Naive B cell (primary cell): ENCODE measurements around the gene TBX18. TPM values are rescaled to one million over a fixed set of nuclear protein-coding genes. Genes with fewer than 3 reads are reported as not detected.

Source experiments
- ATAC-seq, 2 donors: fragments of 150-1000 bp; cut with Tn5 transposase; 2 replicates each; pipeline ENCODE4 v1.10.0; 2021; ENCODE audit warnings: low read depth in 2 of 2, mild to moderate bottlenecking in 2 of 2, moderate library complexity in 2 of 2
- DNase-seq: peaks from one replicate; pipeline ENCODE4 v3.0.0; 2022
- H3K27ac Mint-ChIP-seq, 6 donors: one replicate each; pipeline ENCODE4 v1.8.0; 2020 to 2022; ENCODE audit warnings: mild to moderate bottlenecking in 6 of 6, mixed read lengths in 6 of 6, moderate library complexity in 5 of 6, inconsistent platforms in 2 of 6
- H3K27me3 Mint-ChIP-seq, 3 donors: one replicate each; pipeline ENCODE4 v1.8.0; 2021 to 2022; ENCODE audit warnings: mixed read lengths in 3 of 3, mild to moderate bottlenecking in 1 of 3
- H3K36me3 Mint-ChIP-seq, 2 donors: one replicate each; pipeline ENCODE4 v1.8.0; 2020 to 2022; ENCODE audit warnings: mixed read lengths in 2 of 2, inconsistent platforms in 1 of 2, mild to moderate bottlenecking in 1 of 2
- H3K4me1 Mint-ChIP-seq, 3 donors: one replicate each; pipeline ENCODE4 v1.8.0; 2020 to 2022; ENCODE audit warnings: mixed read lengths in 3 of 3, inconsistent platforms in 1 of 3, mild to moderate bottlenecking in 1 of 3, moderate library complexity in 1 of 3
- H3K4me3 Mint-ChIP-seq, 8 donors: one replicate each; pipeline ENCODE4 v1.8.0; 2020 to 2022; ENCODE audit warnings: mild to moderate bottlenecking in 8 of 8, mixed read lengths in 8 of 8, moderate library complexity in 8 of 8, inconsistent platforms in 2 of 8
- H3K9me3 Mint-ChIP-seq, 7 donors: one replicate each; pipeline ENCODE4 v1.8.0; 2020 to 2022; ENCODE audit warnings: mixed read lengths in 7 of 7, mild to moderate bottlenecking in 5 of 7, inconsistent platforms in 2 of 7, moderate library complexity in 1 of 7
- polyA plus RNA-seq, 6 donors: library from polyadenylated mRNA; unstranded; fragments of 300-500 nt; fragmentation: Illumina TruSeq; gene quantifications; one replicate each; pipeline ENCODE4 v1.2.3, GENCODE V29; 2021; ENCODE audit warnings: low read depth in 6 of 6

Gene TBX18
- polyA plus RNA-seq, 6 donors from 2014 or later = not detected

GRCh38 chr6:84669945-84670344, 94.5 kb downstream of the TBX18 start:
- H3K27me3 Mint-ChIP-seq = no peaks in the 10 kb centered on the region
- no peaks in the 10 kb centered on the region for H3K4me1 Mint-ChIP-seq
- DNase-seq = no peak
- no peaks in the 10 kb centered on the region for H3K36me3 Mint-ChIP-seq
- H3K27ac Mint-ChIP-seq = no peak overlapping the region
- no peak for ATAC-seq
- H3K4me3 Mint-ChIP-seq = no peak overlapping the region
- peaks cover 0 to 5% (median 3%) of the 10 kb centered on the region in 7 donors for H3K9me3 Mint-ChIP-seq

GRCh38 chr6:84667252-84668213, 96.9 kb downstream of the TBX18 start:
- no peak for DNase-seq
- H3K4me1 Mint-ChIP-seq = no peaks in the 10 kb centered on the region

GRCh38 chr6:84665401-84665800, 99.0 kb downstream of the TBX18 start:
- Mint-ChIP-seq H3K36me3 (no peaks in the 10 kb centered on the region), H3K27me3 (no peaks in the 10 kb centered on the region), H3K4me1 (no peaks in the 10 kb centered on the region), H3K4me3 (no peak overlapping the region), H3K9me3 (peaks cover 0 to 5% (median 3%) of the 10 kb centered on the region in 7 donors), H3K27ac (no peak overlapping the region)
- no peak for DNase-seq
- no peak for ATAC-seq

More at GRCh38 chr6:84667252-84668213, 96.9 kb downstream of the TBX18 start:
- Mint-ChIP-seq H3K27ac (no peak overlapping the region), H3K9me3 (peaks cover 0 to 5% (median 3%) of the 10 kb centered on the region in 7 donors), H3K36me3 (no peaks in the 10 kb centered on the region), H3K27me3 (no peaks in the 10 kb centered on the region), H3K4me3 (no peak overlapping the region)
- no peak for ATAC-seq

- H3K9me3 Mint-ChIP-seq = peaks cover 0 to 5% (median 3%) of the 10 kb centered on the region in 7 donors
- no peaks in the 10 kb centered on the region for H3K36me3 Mint-ChIP-seq
- H3K27me3 Mint-ChIP-seq = no peaks in the 10 kb centered on the region
- DNase-seq = no peak
- no peak overlapping the region for H3K4me3 Mint-ChIP-seq
- ATAC-seq = no peak
- H3K27ac Mint-ChIP-seq = no peak overlapping the region
- H3K4me1 Mint-ChIP-seq = no peaks in the 10 kb centered on the region
These were observed 100.5 kb downstream of the TBX18 start for GRCh38 chr6:84663866-84664265.

GRCh38 chr6:84657486-84657885, 106.9 kb downstream of the TBX18 start:
- Mint-ChIP-seq H3K27me3 (no peaks in the 10 kb centered on the region), H3K4me3 (no peak overlapping the region), H3K4me1 (no peaks in the 10 kb centered on the region), H3K36me3 (no peaks in the 10 kb centered on the region), H3K27ac (no peak overlapping the region), H3K9me3 (peaks cover 0 to 2% (median 0%) of the 10 kb centered on the region in 7 donors)
- no peak for ATAC-seq
- no peak for DNase-seq

GRCh38 chr6:84657025-84657424, 107.4 kb downstream of the TBX18 start:
- DNase-seq (no peak), ATAC-seq (no peak)
- no peaks in the 10 kb centered on the region for H3K27me3 Mint-ChIP-seq
- no peaks in the 10 kb centered on the region for H3K36me3 Mint-ChIP-seq
- no peak overlapping the region for H3K27ac Mint-ChIP-seq
- H3K4me3 Mint-ChIP-seq = no peak overlapping the region
- H3K9me3 Mint-ChIP-seq = peaks cover 0 to 2% (median 0%) of the 10 kb centered on the region in 7 donors
- H3K4me1 Mint-ChIP-seq = no peaks in the 10 kb centered on the region

- H3K27ac Mint-ChIP-seq = no peak overlapping the region
- no peaks in the 10 kb centered on the region for H3K4me1 Mint-ChIP-seq
These were observed 111.3 kb downstream of the TBX18 start for GRCh38 chr6:84653027-84653551.

GRCh38 chr6:84652356-84653026, 111.9 kb downstream of the TBX18 start:
- DNase-seq (no peak), ATAC-seq (no peak)
- Mint-ChIP-seq H3K4me1 (no peaks in the 10 kb centered on the region), H3K36me3 (no peaks in the 10 kb centered on the region), H3K27me3 (peaks cover 0 to 7% (median 0%) of the 10 kb centered on the region in 3 donors), H3K4me3 (no peak overlapping the region), H3K27ac (no peak overlapping the region), H3K9me3 (peaks cover 0 to 5% (median 0%) of the 10 kb centered on the region in 7 donors)

More at GRCh38 chr6:84653027-84653551, 111.3 kb downstream of the TBX18 start:
- ATAC-seq = no peak
- no peak for DNase-seq
- Mint-ChIP-seq H3K4me3 (no peak overlapping the region), H3K36me3 (no peaks in the 10 kb centered on the region), H3K9me3 (peaks cover 0 to 5% (median 0%) of the 10 kb centered on the region in 7 donors), H3K27me3 (peaks cover 0 to 7% (median 0%) of the 10 kb centered on the region in 3 donors)

GRCh38 chr6:84651583-84651982, 112.8 kb downstream of the TBX18 start:
- Mint-ChIP-seq H3K4me3 (no peak overlapping the region), H3K9me3 (peaks cover 0 to 5% (median 0%) of the 10 kb centered on the region in 7 donors), H3K4me1 (no peaks in the 10 kb centered on the region), H3K36me3 (no peaks in the 10 kb centered on the region), H3K27me3 (peaks cover 0 to 7% (median 0%) of the 10 kb centered on the region in 3 donors), H3K27ac (no peak overlapping the region)
- no peak for ATAC-seq
- DNase-seq = no peak

GRCh38 chr6:84648444-84648843, 116.0 kb downstream of the TBX18 start:
- Mint-ChIP-seq H3K27me3 (peaks cover 0 to 7% (median 0%) of the 10 kb centered on the region in 3 donors), H3K9me3 (peaks cover 0 to 5% (median 0%) of the 10 kb centered on the region in 7 donors), H3K36me3 (no peaks in the 10 kb centered on the region), H3K4me3 (no peak overlapping the region), H3K27ac (no peak overlapping the region), H3K4me1 (no peaks in the 10 kb centered on the region)
- no peak for ATAC-seq
- DNase-seq = no peak

- H3K27ac Mint-ChIP-seq = no peak overlapping the region
- ATAC-seq (no peak), DNase-seq (no peak)
- peaks cover 0 to 7% (median 0%) of the 10 kb centered on the region in 3 donors for H3K27me3 Mint-ChIP-seq
- no peak overlapping the region for H3K4me3 Mint-ChIP-seq
- peaks cover 0 to 5% (median 0%) of the 10 kb centered on the region in 7 donors for H3K9me3 Mint-ChIP-seq
- H3K36me3 Mint-ChIP-seq = no peaks in the 10 kb centered on the region
- no peaks in the 10 kb centered on the region for H3K4me1 Mint-ChIP-seq
These were observed 118.7 kb downstream of the TBX18 start for GRCh38 chr6:84645563-84646266.

GRCh38 chr6:84645000-84645399, 119.4 kb downstream of the TBX18 start:
- DNase-seq (no peak), ATAC-seq (no peak)
- Mint-ChIP-seq H3K4me1 (no peaks in the 10 kb centered on the region), H3K9me3 (peaks cover 0 to 3% (median 0%) of the 10 kb centered on the region in 7 donors), H3K4me3 (no peak overlapping the region), H3K27me3 (peaks cover 0 to 5% (median 0%) of the 10 kb centered on the region in 3 donors), H3K36me3 (no peaks in the 10 kb centered on the region), H3K27ac (no peak overlapping the region)

- Mint-ChIP-seq H3K4me3 (no peak overlapping the region), H3K9me3 (peaks cover 0 to 1% (median 0%) of the 10 kb centered on the region in 7 donors), H3K4me1 (no peaks in the 10 kb centered on the region), H3K36me3 (no peaks in the 10 kb centered on the region), H3K27ac (no peak overlapping the region), H3K27me3 (no peaks in the 10 kb centered on the region)
- DNase-seq = no peak
- ATAC-seq = no peak
These were observed 120.6 kb downstream of the TBX18 start for GRCh38 chr6:84643778-84644177.
